Muscle layer of duodenum (tissue), 2 donors: ENCODE data around the gene CTRL.

Source experiments
- H3K27ac ChIP-seq: one replicate; pipeline ENCODE4 v1.7.0; 2013; ENCODE audit warnings: mild to moderate bottlenecking, low read length
- H3K27me3 ChIP-seq: one replicate; pipeline ENCODE4 v1.7.0; 2013; ENCODE audit warnings: low read depth, mild to moderate bottlenecking, control low read depth, low read length
- H3K36me3 ChIP-seq, 2 donors: one replicate each; pipeline ENCODE4 v1.7.0; 2013; ENCODE audit warnings: low read length in 2 of 2, control low read depth in 1 of 2, mild to moderate bottlenecking in 1 of 2; ENCODE audit not compliant: insufficient read depth in 2 of 2, control insufficient read depth in 1 of 2
- H3K4me1 ChIP-seq, 2 donors: one replicate each; pipeline ENCODE4 v1.7.0; 2013; ENCODE audit warnings: low read length in 2 of 2, mild to moderate bottlenecking in 2 of 2, control low read depth in 1 of 2, moderate library complexity in 1 of 2; ENCODE audit not compliant: insufficient read depth in 2 of 2, control insufficient read depth in 1 of 2
- H3K4me3 ChIP-seq, 2 donors: one replicate each; pipeline ENCODE4 v1.7.0; 2013; ENCODE audit warnings: low read length in 2 of 2, low read depth in 1 of 2, mild to moderate bottlenecking in 1 of 2
- H3K9me3 ChIP-seq, 2 donors: one replicate each; pipeline ENCODE4 v1.7.0; 2013; ENCODE audit warnings: low read length in 2 of 2, control low read depth in 1 of 2, mild to moderate bottlenecking in 1 of 2; ENCODE audit not compliant: control insufficient read depth in 1 of 2
- donor health status: healthy.

CTRL gene

GRCh38 chr16:67882374-67883145 is 49.1 kb downstream of the CTRL start:
- Histone ChIP-seq H3K36me3 (peaks cover 59 to 84% of the 10 kb centered on the region in 2 donors), H3K4me3 (no peak overlapping the region), H3K4me1 (peaks cover 3 to 14% of the 10 kb centered on the region in 2 donors), H3K27ac (no peak overlapping the region), H3K9me3 (no peaks in the 10 kb centered on the region), H3K27me3 (no peaks in the 10 kb centered on the region)

DNA sequence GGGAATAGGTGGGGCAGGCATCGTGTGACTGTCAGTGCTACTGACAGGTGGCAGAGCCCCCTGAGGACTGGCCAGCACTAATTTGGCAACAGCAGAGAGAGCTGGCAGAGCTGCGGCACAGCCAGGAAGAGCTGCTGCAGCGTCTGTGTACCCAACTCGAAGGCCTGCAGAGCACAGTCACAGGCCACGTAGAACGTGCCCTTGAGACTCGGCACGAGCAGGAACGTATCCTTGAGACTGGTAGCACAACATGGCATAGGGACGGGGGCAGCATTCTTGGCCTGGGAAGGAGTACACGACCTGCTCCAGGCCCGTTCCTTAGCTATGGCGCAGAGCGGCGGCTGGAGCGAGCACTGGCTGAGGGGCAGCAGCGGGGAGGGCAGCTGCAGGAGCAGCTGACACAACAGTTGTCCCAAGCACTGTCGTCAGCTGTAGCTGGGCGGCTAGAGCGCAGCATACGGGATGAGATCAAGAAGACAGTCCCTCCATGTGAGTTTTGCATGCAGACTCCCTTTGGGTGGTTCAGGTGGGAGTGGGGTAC is 50.0 kb downstream of the CTRL start:
- H3K4me3 ChIP-seq = no peak overlapping the region

GRCh38 chr16:67880584-67880983 is 51.1 kb downstream of the CTRL start:
- peaks cover 72 to 90% of the 10 kb centered on the region in 2 donors for H3K36me3 ChIP-seq
- H3K4me1 ChIP-seq = peaks cover 3 to 18% of the 10 kb centered on the region in 2 donors

More for the DNA sequence above, 50.0 kb downstream of the CTRL start:
- Histone ChIP-seq H3K27ac (no peak overlapping the region), H3K9me3 (no peaks in the 10 kb centered on the region), H3K4me1 (peaks cover 3 to 14% of the 10 kb centered on the region in 2 donors), H3K36me3 (peaks cover 68 to 91% of the 10 kb centered on the region in 2 donors), H3K27me3 (no peaks in the 10 kb centered on the region)

DNA sequence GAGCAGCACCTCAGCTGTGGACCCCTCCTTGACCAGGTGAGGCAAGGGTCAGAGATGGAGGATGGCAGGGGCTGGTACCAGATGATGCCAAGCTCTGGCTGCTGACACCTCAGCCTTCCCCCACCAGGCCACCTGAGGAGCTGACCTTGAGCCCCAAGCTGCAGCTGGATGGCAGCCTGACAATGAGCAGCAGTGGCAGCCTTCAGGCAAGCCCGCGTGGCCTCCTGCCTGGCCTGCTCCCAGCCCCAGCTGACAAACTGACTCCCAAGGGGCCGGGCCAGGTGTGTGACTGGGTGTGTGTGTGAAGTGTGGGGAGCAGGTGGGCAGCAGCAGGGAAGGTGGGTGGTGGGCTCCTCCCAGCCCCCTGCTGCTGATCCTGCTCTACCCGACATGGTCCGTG is 51.7 kb downstream of the CTRL start:
- H3K4me3 ChIP-seq = no peak overlapping the region
- H3K4me1 ChIP-seq = peaks cover 6 to 22% of the 10 kb centered on the region in 2 donors
- peaks cover 75 to 86% of the 10 kb centered on the region in 2 donors for H3K36me3 ChIP-seq
- no peak overlapping the region for H3K27ac ChIP-seq
- H3K9me3 ChIP-seq = no peaks in the 10 kb centered on the region
- no peaks in the 10 kb centered on the region for H3K27me3 ChIP-seq

More at GRCh38 chr16:67880584-67880983, 51.1 kb downstream of the CTRL start:
- H3K4me3 ChIP-seq = no peak overlapping the region
- H3K27me3 ChIP-seq = no peaks in the 10 kb centered on the region
- H3K27ac ChIP-seq = no peak overlapping the region
- H3K9me3 ChIP-seq = no peaks in the 10 kb centered on the region
